Cardiac muscle cell (in vitro differentiated cells and primary cell): ENCODE measurements around the gene SULF2. TPM values are rescaled to one million over a fixed set of nuclear protein-coding genes. Genes with fewer than 3 reads are reported as not detected.

ENCODE experiments used
- DNase-seq, 2 donors: peaks; one replicate each; pipeline versions ENCODE4 v3.0.0 to v3.0.0-alpha.2; 2010 to 2017; ENCODE audit warnings: low read depth in 1 of 2, low spot score in 1 of 2
- H3K27ac ChIP-seq: fragments of 200-600 bp; sonication (generic); 2 replicates; pipeline ENCODE4 v1.5.1; 2016
- H3K27me3 ChIP-seq: fragments of 200-600 bp; sonication (generic); 2 replicates; pipeline ENCODE4 v1.6.0; 2016; ENCODE audit warnings: control low read depth
- H3K36me3 ChIP-seq: fragments of 200-600 bp; sonication (generic); 2 replicates; pipeline ENCODE4 v1.5.1; 2016; ENCODE audit warnings: control low read depth
- H3K4me1 ChIP-seq: fragments of 200-600 bp; sonication (generic); 2 replicates; pipeline ENCODE4 v1.8.1; 2017; ENCODE audit warnings: low read depth, mild to moderate bottlenecking, mixed run types
- H3K4me3 ChIP-seq: fragments of 200-600 bp; sonication (generic); 2 replicates; pipeline ENCODE4 v1.5.1; 2016; ENCODE audit warnings: mild to moderate bottlenecking
- H3K9me3 ChIP-seq: fragments of 200-600 bp; sonication (generic); 2 replicates; pipeline ENCODE4 v1.5.1; 2017; ENCODE audit warnings: low read depth, mild to moderate bottlenecking, control low read depth
- CTCF ChIP-seq: IDR thresholded peaks from 2 replicates; pipeline ENCODE4 v1.5.1; 2012; ENCODE audit warnings: low read depth, mild to moderate bottlenecking, low read length
- polyA plus RNA-seq: library from polyadenylated mRNA; unstranded; fragments of >200 nt; fragmentation: Nextera tagmentation; extraction: Ambion mirVana; gene quantifications from 2 replicates; pipeline ENCODE4 v1.2.1, GENCODE V29; 2016
- total RNA-seq: library from RNA; depleted of rRNA; stranded (reverse); fragments of >200 nt; gene quantifications from 2 replicates; pipeline ENCODE4 v1.2.3, GENCODE V29; 2016

SULF2 gene
- total and polyA plus RNA-seq, 2 experiments from 2014 or later = 4.2 to 9.6 TPM

- no peak for DNase-seq
- Histone ChIP-seq H3K36me3 (no peaks in the 10 kb centered on the region), H3K27ac (no peak overlapping the region), H3K9me3 (no peaks in the 10 kb centered on the region), H3K4me1 (no peaks in the 10 kb centered on the region), H3K27me3 (peaks cover 12% of the 10 kb centered on the region), H3K4me3 (no peak overlapping the region)
- no peak for TF ChIP-seq CTCF
Measured at GRCh38 chr20:47801759-47802158, 16.5 kb upstream of the SULF2 start.

- no peaks in the 10 kb centered on the region for H3K9me3 ChIP-seq
- DNase-seq = no peak
- H3K27me3 ChIP-seq = peaks cover 5% of the 10 kb centered on the region
- TF ChIP-seq CTCF = no peak
- H3K4me3 ChIP-seq = no peak overlapping the region
- no peaks in the 10 kb centered on the region for H3K36me3 ChIP-seq
- H3K4me1 ChIP-seq = no peaks in the 10 kb centered on the region
- no peak overlapping the region for H3K27ac ChIP-seq
Measured at GRCh38 chr20:47801079-47801478, 15.8 kb upstream of the SULF2 start.

DNA sequence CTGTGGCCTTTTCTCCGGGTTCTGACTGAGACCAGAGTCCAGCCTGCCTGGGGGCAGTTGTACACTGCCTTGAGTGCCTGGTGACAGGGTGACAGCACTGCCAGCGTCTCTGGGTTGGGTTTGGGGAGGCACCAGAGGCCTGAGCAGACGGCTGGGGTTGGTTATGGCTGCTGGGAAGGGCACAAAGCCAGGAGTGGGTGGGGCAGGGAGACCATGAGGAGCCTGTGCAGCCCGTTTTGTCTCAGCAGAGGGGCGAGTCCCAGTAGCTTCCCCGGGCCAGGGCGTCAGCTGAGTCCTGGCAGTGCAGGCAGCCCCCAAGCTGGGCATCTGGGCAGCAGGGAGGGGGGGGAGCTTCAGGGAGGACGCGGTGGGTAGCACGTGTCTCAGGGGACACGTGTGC, 15.3 kb upstream of the SULF2 start:
- peaks cover 3% of the 10 kb centered on the region for H3K27me3 ChIP-seq
- no peaks in the 10 kb centered on the region for H3K4me1 ChIP-seq
- TF ChIP-seq CTCF = no peak
- no peaks in the 10 kb centered on the region for H3K36me3 ChIP-seq
- no peaks in the 10 kb centered on the region for H3K9me3 ChIP-seq
- H3K4me3 ChIP-seq = no peak overlapping the region
- no peak overlapping the region for H3K27ac ChIP-seq
- DNase-seq = no peak

DNA sequence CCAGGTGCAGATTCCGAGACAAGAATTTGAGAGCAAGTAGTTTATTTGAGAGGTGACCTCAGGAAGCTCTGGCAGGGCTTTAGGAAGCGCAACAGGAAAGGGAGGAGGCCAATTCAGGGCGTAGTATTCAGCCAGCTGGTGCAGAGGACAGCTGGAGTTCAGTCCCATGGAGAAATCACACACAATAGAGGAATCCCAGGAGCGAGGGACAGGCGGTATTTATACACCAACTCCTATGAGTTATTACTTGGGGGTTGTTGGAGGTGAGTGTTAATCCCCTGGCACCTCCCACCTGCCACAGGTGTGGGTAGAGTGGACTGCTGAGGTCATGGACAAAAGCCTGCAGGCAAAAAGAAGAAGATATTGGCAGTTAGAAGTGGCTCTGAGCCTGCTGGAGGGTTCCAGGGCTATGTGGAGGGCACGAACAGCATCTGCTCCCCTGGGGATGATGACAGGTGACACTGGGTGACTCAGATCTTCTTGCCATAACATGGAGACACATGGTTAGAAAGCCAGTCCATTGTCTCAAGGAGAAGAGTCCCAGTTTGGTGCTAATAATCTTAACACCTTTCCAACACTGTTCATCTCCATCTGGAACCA, 13.9 kb upstream of the SULF2 start:
- Histone ChIP-seq H3K27ac (no peak overlapping the region), H3K4me3 (no peak overlapping the region), H3K4me1 (no peaks in the 10 kb centered on the region), H3K27me3 (peaks cover 2% of the 10 kb centered on the region), H3K36me3 (no peaks in the 10 kb centered on the region), H3K9me3 (no peaks in the 10 kb centered on the region)
- DNase-seq = peak in 1 of 2 donors; percentile 44
- no peak for TF ChIP-seq CTCF

DNA sequence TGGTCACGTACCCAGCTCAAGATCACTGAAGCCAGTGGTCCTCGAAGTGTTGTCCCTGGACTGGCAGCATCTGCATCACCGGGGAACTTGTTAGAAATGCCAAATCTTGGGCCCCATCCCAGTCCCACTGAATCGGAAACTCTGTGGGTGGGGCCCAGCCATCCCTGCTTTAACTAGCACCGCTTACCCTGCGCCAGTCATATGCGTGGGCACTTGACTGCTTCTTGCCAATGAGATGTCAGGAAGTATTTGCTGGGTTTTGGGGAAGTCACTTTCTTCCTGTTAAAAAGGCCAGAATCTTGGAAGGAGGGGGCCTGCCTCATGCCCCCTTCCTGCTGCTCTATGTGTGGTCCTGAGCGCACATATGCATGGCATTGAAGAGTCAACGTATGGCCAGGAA, 11.7 kb upstream of the SULF2 start:
- Histone ChIP-seq H3K4me3 (no peak overlapping the region), H3K4me1 (no peaks in the 10 kb centered on the region), H3K27ac (no peak overlapping the region), H3K9me3 (no peaks in the 10 kb centered on the region), H3K27me3 (peaks cover 2% of the 10 kb centered on the region), H3K36me3 (no peaks in the 10 kb centered on the region)
- no peak for TF ChIP-seq CTCF
- DNase-seq = no peak
